Vagina (tissue), 2 donors: ENCODE measurements around the gene SCRN1. TPM values are rescaled to one million over a fixed set of nuclear protein-coding genes. Genes with fewer than 3 reads are reported as not detected.
A peak's percentile ranks its signal among the peaks of the same experiment; 100 is the strongest.

Source experiments
- DNase-seq, 2 donors: peaks; one replicate each; pipeline ENCODE4 v3.0.0-alpha.2; 2017; ENCODE audit errors: extremely low spot score in 2 of 2
- H3K27ac ChIP-seq: fragments of 200-600 bp; sonication (generic); one replicate; pipeline ENCODE4 v1.5.1; 2019
- H3K27me3 ChIP-seq: fragments of 200-600 bp; sonication (generic); one replicate; pipeline ENCODE4 v1.5.1; 2019
- H3K36me3 ChIP-seq, 2 donors: fragments of 200-600 bp; sonication (generic); one replicate each; pipeline ENCODE4 v1.5.1; 2017 to 2019
- H3K4me1 ChIP-seq: fragments of 200-600 bp; sonication (generic); one replicate; pipeline ENCODE4 v1.5.1; 2019
- H3K4me3 ChIP-seq, 2 donors: fragments of 200-600 bp; sonication (generic); 1 replicate in 1 of 2; 2 replicates in 1 of 2; pipeline ENCODE4 v1.5.1; 2016 to 2019
- H3K9me3 ChIP-seq: fragments of 200-600 bp; sonication (generic); one replicate; pipeline ENCODE4 v1.5.1; 2019
- CTCF ChIP-seq, 3 experiments: fragments of 450-650 bp in 2 of 3; fragments of 200-600 bp in 1 of 3; sonication (generic) in 1 of 3; IDR thresholded peaks; one replicate each; pipeline ENCODE4 v1.5.1; 2017 to 2019; ENCODE audit warnings: antibody characterized with exemption in 3 of 3, mild to moderate bottlenecking in 2 of 3, moderate library complexity in 2 of 3
- POLR2A ChIP-seq, 2 donors: fragments of 450-650 bp; IDR thresholded peaks; one replicate each; pipeline ENCODE4 v1.6.1; 2017; ENCODE audit warnings: antibody characterized with exemption in 2 of 2, mild to moderate bottlenecking in 2 of 2, moderate library complexity in 2 of 2
- POLR2AphosphoS5 ChIP-seq, 2 donors: sonication (generic); formaldehyde crosslinking; IDR thresholded peaks; one replicate each; pipeline ENCODE4 v1.9.0; 2017; ENCODE audit warnings: antibody characterized with exemption in 2 of 2, mild to moderate bottlenecking in 2 of 2, low read depth in 1 of 2; ENCODE audit not compliant: insufficient read depth in 1 of 2
- intact Hi-C: fragments of 100-400 bp; cut with DNase I; formaldehyde crosslinking; loops from one replicate; pipeline ENCODE4 v1.15.1; 2023
- total RNA-seq: library from RNA; depleted of rRNA; stranded (reverse); fragments of >200 nt; gene quantifications from one replicate; pipeline ENCODE4 v1.2.3, GENCODE V29; 2016

The SCRN1 gene
- total RNA-seq, 1 donor from 2014 or later = 40.8 TPM

- intact Hi-C loops = no loop called here
- TF ChIP-seq CTCF (IDR thresholded peaks at IDR 0.05) = no peak
- no peak for TF ChIP-seq POLR2A (IDR thresholded peaks at IDR 0.05)
- no peak for TF ChIP-seq POLR2AphosphoS5 (IDR thresholded peaks at IDR 0.05; ENCODE audit: insufficient read depth in 1 of 2, low read depth in 1 of 2)
Measured at GRCh38 chr7:29906200-29907022, 83.2 kb downstream of the SCRN1 start.

GRCh38 chr7:29900745-29901144, 88.9 kb downstream of the SCRN1 start:
- Histone ChIP-seq H3K4me3 (no peak overlapping the region), H3K4me1 (no peaks in the 10 kb centered on the region), H3K9me3 (no peaks in the 10 kb centered on the region), H3K27ac (no peak overlapping the region), H3K36me3 (no peaks in the 10 kb centered on the region), H3K27me3 (no peaks in the 10 kb centered on the region)
- peak in 1 of 2 donors; percentile 28 for DNase-seq
- no peak for TF ChIP-seq POLR2AphosphoS5 (IDR thresholded peaks at IDR 0.05; ENCODE audit: insufficient read depth in 1 of 2, low read depth in 1 of 2)
- intact Hi-C loops = no loop called here

More at GRCh38 chr7:29906200-29907022, 83.2 kb downstream of the SCRN1 start:
- H3K36me3 ChIP-seq = no peaks in the 10 kb centered on the region
- no peaks in the 10 kb centered on the region for H3K27me3 ChIP-seq
- no peak for DNase-seq
- no peak overlapping the region for H3K4me3 ChIP-seq
- H3K27ac ChIP-seq = no peak overlapping the region
- peaks cover 8% of the 10 kb centered on the region for H3K9me3 ChIP-seq
- H3K4me1 ChIP-seq = no peaks in the 10 kb centered on the region

GRCh38 chr7:29898301-29898700, 91.3 kb downstream of the SCRN1 start:
- intact Hi-C loops = no loop called here
- Histone ChIP-seq H3K4me3 (no peak overlapping the region), H3K9me3 (no peaks in the 10 kb centered on the region), H3K27me3 (no peaks in the 10 kb centered on the region), H3K27ac (no peak overlapping the region), H3K36me3 (no peaks in the 10 kb centered on the region), H3K4me1 (no peaks in the 10 kb centered on the region)
- DNase-seq = peak in 1 of 2 donors; percentile 70
- TF ChIP-seq POLR2A (IDR thresholded peaks at IDR 0.05) = no peak
- no peak for TF ChIP-seq CTCF (IDR thresholded peaks at IDR 0.05)
- no peak for TF ChIP-seq POLR2AphosphoS5 (IDR thresholded peaks at IDR 0.05; ENCODE audit: insufficient read depth in 1 of 2, low read depth in 1 of 2)

GRCh38 chr7:29896685-29897411, 92.8 kb downstream of the SCRN1 start:
- no peaks in the 10 kb centered on the region for H3K9me3 ChIP-seq

More at GRCh38 chr7:29896685-29897411, 92.8 kb downstream of the SCRN1 start:
- no peaks in the 10 kb centered on the region for H3K27me3 ChIP-seq
- no peaks in the 10 kb centered on the region for H3K4me1 ChIP-seq
- no peak overlapping the region for H3K4me3 ChIP-seq
- TF ChIP-seq CTCF (IDR thresholded peaks at IDR 0.05) = no peak
- no peak for TF ChIP-seq POLR2A (IDR thresholded peaks at IDR 0.05)
- no peak for TF ChIP-seq POLR2AphosphoS5 (IDR thresholded peaks at IDR 0.05; ENCODE audit: insufficient read depth in 1 of 2, low read depth in 1 of 2)
- intact Hi-C loops = no loop called here
- no peaks in the 10 kb centered on the region for H3K36me3 ChIP-seq
- DNase-seq = no peak
- no peak overlapping the region for H3K27ac ChIP-seq
